Naive B cell (primary cell): ENCODE data around the gene AMPD2. TPM values are rescaled to one million over a fixed set of nuclear protein-coding genes. Genes with fewer than 3 reads are reported as not detected.
"Not testable (repeated sequence)": the region's sequence is repeated elsewhere in the genome, so short reads cannot be mapped to it uniquely, and the experiment has no call there.

ENCODE experiments used
- ATAC-seq, 2 donors: fragments of 150-1000 bp; cut with Tn5 transposase; 2 replicates each; pipeline ENCODE4 v1.10.0; 2021; ENCODE audit warnings: low read depth in 2 of 2, mild to moderate bottlenecking in 2 of 2, moderate library complexity in 2 of 2
- DNase-seq: peaks from one replicate; pipeline ENCODE4 v3.0.0; 2022
- H3K27ac Mint-ChIP-seq, 6 donors: one replicate each; pipeline ENCODE4 v1.8.0; 2020 to 2022; ENCODE audit warnings: mild to moderate bottlenecking in 6 of 6, mixed read lengths in 6 of 6, moderate library complexity in 5 of 6, inconsistent platforms in 2 of 6
- H3K27me3 Mint-ChIP-seq, 3 donors: one replicate each; pipeline ENCODE4 v1.8.0; 2021 to 2022; ENCODE audit warnings: mixed read lengths in 3 of 3, mild to moderate bottlenecking in 1 of 3
- H3K36me3 Mint-ChIP-seq, 2 donors: one replicate each; pipeline ENCODE4 v1.8.0; 2020 to 2022; ENCODE audit warnings: mixed read lengths in 2 of 2, inconsistent platforms in 1 of 2, mild to moderate bottlenecking in 1 of 2
- H3K4me1 Mint-ChIP-seq, 3 donors: one replicate each; pipeline ENCODE4 v1.8.0; 2020 to 2022; ENCODE audit warnings: mixed read lengths in 3 of 3, inconsistent platforms in 1 of 3, mild to moderate bottlenecking in 1 of 3, moderate library complexity in 1 of 3
- H3K4me3 Mint-ChIP-seq, 8 donors: one replicate each; pipeline ENCODE4 v1.8.0; 2020 to 2022; ENCODE audit warnings: mild to moderate bottlenecking in 8 of 8, mixed read lengths in 8 of 8, moderate library complexity in 8 of 8, inconsistent platforms in 2 of 8
- H3K9me3 Mint-ChIP-seq, 7 donors: one replicate each; pipeline ENCODE4 v1.8.0; 2020 to 2022; ENCODE audit warnings: mixed read lengths in 7 of 7, mild to moderate bottlenecking in 5 of 7, inconsistent platforms in 2 of 7, moderate library complexity in 1 of 7
- polyA plus RNA-seq, 6 donors: library from polyadenylated mRNA; unstranded; fragments of 300-500 nt; fragmentation: Illumina TruSeq; gene quantifications; one replicate each; pipeline ENCODE4 v1.2.3, GENCODE V29; 2021; ENCODE audit warnings: low read depth in 6 of 6

Gene AMPD2
- polyA plus RNA-seq, 6 donors from 2014 or later: 14.3 to 34.9 (median 25.6) TPM

DNA sequence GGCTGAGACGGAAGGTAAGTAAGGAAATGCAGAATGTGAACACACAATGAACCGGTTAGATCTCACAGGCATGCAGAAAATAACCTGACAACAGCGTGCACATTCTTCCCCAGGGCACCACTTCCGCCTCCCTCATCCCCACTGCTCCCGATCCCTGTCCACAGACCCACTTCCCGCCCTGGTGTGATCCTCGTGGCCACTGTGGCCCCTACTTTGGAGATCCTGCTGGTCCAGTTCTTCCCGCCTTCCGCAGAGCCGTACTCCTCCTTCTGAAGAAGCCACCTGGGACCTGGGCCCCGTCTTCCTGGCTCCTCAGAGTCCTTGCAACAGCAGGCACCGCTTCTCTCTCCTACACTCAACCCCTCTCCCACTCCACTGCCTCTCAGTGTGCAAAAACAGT, 34.9 kb downstream of the AMPD2 start:
- Mint-ChIP-seq H3K4me3 (peak overlapping the region in 5 of 8 donors; percentile 13 to 96 (median 68)), H3K36me3 (peaks cover 4 to 10% of the 10 kb centered on the region in 2 donors), H3K4me1 (peaks cover 21 to 26% (median 22%) of the 10 kb centered on the region in 3 donors), H3K27ac (peak overlapping the region in 2 of 6 donors; percentile 49 to 89), H3K9me3 (no peaks in the 10 kb centered on the region), H3K27me3 (peaks cover 11 to 28% (median 13%) of the 10 kb centered on the region in 3 donors)
- DNase-seq (no peak), ATAC-seq (no peak)

- H3K4me1 Mint-ChIP-seq: peaks cover 21 to 26% (median 22%) of the 10 kb centered on the region in 3 donors
- peaks cover 4 to 10% of the 10 kb centered on the region in 2 donors for H3K36me3 Mint-ChIP-seq
- H3K27ac Mint-ChIP-seq: peak within 1 kb of the TSS; percentile 88 to 95 (median 91)
- H3K27me3 Mint-ChIP-seq: peaks cover 7 to 22% (median 13%) of the 10 kb centered on the region in 3 donors
- DNase-seq (peak; percentile 80), ATAC-seq (peak; percentile 88 to 91)
- peak within 1 kb of the TSS; percentile 84 to 97 (median 94) for H3K4me3 Mint-ChIP-seq
- H3K9me3 Mint-ChIP-seq: no peaks in the 10 kb centered on the region
Observed at GRCh38 chr1:109655615-109656519, 36.2 kb downstream of the AMPD2 start, which contains the start of gene GSTM4. Gene GSTM4 (plus strand): TSS chr1:109656099. CDS start chr1:109656390, 291 bp downstream.

- H3K36me3 Mint-ChIP-seq: peaks cover 4 to 17% of the 10 kb centered on the region in 2 donors
- H3K4me1 Mint-ChIP-seq: peaks cover 21 to 26% (median 22%) of the 10 kb centered on the region in 3 donors
- ATAC-seq: no peak
- peak overlapping the region in 6 of 8 donors; percentile 49 to 94 (median 88) for H3K4me3 Mint-ChIP-seq
- H3K9me3 Mint-ChIP-seq: no peaks in the 10 kb centered on the region
- H3K27ac Mint-ChIP-seq: peak overlapping the region in 2 of 6 donors; percentile 29 to 79
- DNase-seq: no peak
- H3K27me3 Mint-ChIP-seq: peaks cover 0 to 10% (median 4%) of the 10 kb centered on the region in 3 donors
Observed at GRCh38 chr1:109657395-109657794, 37.8 kb downstream of the AMPD2 start.

GRCh38 chr1:109657970-109658369, 38.3 kb downstream of the AMPD2 start:
- H3K27me3 Mint-ChIP-seq: peaks cover 0 to 8% (median 4%) of the 10 kb centered on the region in 3 donors
- H3K4me1 Mint-ChIP-seq: peaks cover 21 to 26% (median 22%) of the 10 kb centered on the region in 3 donors
- DNase-seq: no peak
- ATAC-seq: no peak
- peaks cover 4 to 17% of the 10 kb centered on the region in 2 donors for H3K36me3 Mint-ChIP-seq
- no peaks in the 10 kb centered on the region for H3K9me3 Mint-ChIP-seq
- H3K27ac Mint-ChIP-seq: peak overlapping the region in 1 of 6 donors; percentile 33
- peak overlapping the region in 4 of 8 donors; percentile 10 to 94 (median 89) for H3K4me3 Mint-ChIP-seq

DNA sequence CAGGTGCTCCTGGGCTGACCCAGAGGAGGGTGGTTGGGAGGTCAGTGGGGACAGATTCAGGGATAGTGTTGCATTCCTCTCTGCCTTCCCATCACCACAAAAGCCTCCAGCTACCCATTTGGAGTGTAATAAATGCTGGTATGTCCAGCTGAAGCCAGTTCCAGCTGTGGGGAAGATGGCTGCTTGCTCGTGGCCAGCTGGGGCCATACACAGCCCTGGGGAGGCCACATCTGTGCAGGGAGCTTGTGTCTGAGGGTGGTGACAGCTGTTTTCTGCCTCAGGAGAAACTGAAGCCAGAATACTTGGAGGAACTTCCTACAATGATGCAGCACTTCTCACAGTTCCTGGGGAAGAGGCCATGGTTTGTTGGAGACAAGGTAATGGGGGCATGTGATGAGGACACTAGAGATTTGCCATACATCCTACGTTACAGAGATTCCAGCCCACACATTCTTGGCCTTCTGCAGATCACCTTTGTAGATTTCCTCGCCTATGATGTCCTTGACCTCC, 39.0 kb downstream of the AMPD2 start:
- Mint-ChIP-seq H3K27me3 (peaks cover 0 to 2% (median 0%) of the 10 kb centered on the region in 3 donors), H3K36me3 (peaks cover 4 to 17% of the 10 kb centered on the region in 2 donors), H3K27ac (no peak overlapping the region), H3K4me1 (peaks cover 21 to 26% (median 22%) of the 10 kb centered on the region in 3 donors), H3K4me3 (peak overlapping the region in 3 of 8 donors; percentile 21 to 84 (median 80)), H3K9me3 (no peaks in the 10 kb centered on the region)
- ATAC-seq: no peak
- no peak for DNase-seq

DNA sequence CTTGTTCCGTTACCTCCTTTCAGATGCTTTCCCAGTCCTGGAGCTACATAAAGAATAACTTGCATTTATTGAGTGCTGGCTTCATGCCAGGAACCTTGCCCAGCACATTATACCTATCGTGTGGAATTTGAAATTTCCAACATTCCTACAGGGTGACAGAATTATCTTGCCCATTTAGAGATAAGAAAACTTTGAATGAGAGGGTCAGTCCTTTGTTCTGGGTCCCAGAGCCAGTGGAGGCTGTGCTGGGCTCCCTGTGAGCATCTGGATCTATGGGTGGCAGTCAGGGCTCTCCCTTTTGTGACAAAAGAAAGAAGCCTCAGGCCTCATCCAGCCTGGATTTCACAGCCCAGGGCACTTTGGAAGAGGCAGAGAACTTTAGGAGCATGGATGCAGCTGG, 39.5 kb downstream of the AMPD2 start:
- DNase-seq: no peak
- ATAC-seq: no peak
- H3K27ac Mint-ChIP-seq: peak overlapping the region in 1 of 6 donors; percentile 47

DNA sequence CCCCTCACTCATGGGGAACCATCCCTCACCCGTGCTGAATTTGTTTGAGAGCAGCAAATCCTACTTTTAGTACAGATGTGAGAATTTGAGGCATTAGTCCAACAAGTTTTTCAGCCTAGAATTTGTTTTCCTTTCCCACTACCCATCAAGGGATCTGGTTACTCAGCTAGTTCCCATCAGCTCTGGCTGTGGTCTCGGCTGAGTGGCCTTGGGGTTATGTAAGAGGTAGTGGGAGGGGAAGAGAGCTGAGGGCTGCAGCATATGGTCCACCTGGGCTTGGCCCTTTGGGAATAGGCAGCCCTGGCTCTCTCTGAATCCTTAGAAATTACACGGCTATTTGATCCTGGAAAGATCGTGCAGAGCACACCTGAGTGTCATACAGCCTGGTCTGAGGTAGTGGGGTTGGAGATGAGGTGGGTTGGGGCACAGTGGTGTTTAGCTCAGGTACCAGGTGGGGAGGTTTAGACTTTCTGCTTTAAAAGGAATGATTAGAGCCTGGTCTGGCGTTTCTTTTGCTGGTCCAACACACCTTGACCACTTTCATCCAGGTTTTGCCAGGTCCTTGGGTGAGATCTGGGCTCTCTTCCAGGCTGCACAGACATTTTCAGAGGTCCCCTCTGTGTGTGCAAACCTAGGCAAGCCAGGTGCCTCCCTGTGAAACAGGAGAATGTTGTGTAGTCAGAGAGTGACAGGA, 40.5 kb downstream of the AMPD2 start:
- DNase-seq (no peak), ATAC-seq (no peak)
- peaks cover 4 to 17% of the 10 kb centered on the region in 2 donors for H3K36me3 Mint-ChIP-seq
- no peaks in the 10 kb centered on the region for H3K27me3 Mint-ChIP-seq
- H3K9me3 Mint-ChIP-seq: no peaks in the 10 kb centered on the region
- no peak overlapping the region for H3K4me3 Mint-ChIP-seq
- H3K27ac Mint-ChIP-seq: no peak overlapping the region
- H3K4me1 Mint-ChIP-seq: peaks cover 16 to 17% (median 17%) of the 10 kb centered on the region in 3 donors

More for the DNA sequence above, 39.5 kb downstream of the AMPD2 start:
- Mint-ChIP-seq H3K4me3 (peak overlapping the region in 2 of 8 donors; percentile 37 to 84), H3K27me3 (no peaks in the 10 kb centered on the region), H3K9me3 (no peaks in the 10 kb centered on the region), H3K36me3 (peaks cover 4 to 17% of the 10 kb centered on the region in 2 donors), H3K4me1 (peaks cover 21 to 26% (median 22%) of the 10 kb centered on the region in 3 donors)

- H3K4me3 Mint-ChIP-seq, DNase-seq, H3K9me3 Mint-ChIP-seq, H3K27ac Mint-ChIP-seq, H3K27me3 Mint-ChIP-seq, ATAC-seq: not testable (repeated sequence)
- Mint-ChIP-seq H3K36me3 (peaks cover 4 to 17% of the 10 kb centered on the region in 2 donors), H3K4me1 (peaks cover 12 to 14% (median 12%) of the 10 kb centered on the region in 3 donors)
Observed at GRCh38 chr1:109660691-109661026, 41.0 kb downstream of the AMPD2 start.

DNA sequence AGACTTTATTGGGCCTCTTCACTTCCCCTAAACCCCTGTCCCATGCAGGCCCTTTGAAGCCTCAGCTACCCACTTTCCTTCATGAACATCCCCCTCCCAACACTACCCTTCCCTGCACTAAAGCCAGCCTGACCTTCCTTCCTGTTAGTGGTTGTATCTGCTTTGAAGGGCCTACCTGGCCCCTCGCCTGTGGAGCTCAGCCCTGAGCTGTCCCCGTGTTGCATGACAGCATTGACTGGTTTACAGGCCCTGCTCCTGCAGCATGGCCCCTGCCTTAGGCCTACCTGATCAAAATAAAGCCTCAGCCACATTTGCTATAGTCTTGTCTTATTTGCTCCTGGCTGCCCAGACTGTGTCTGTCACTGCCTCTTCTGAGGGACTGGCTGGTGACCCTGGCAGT, 41.8 kb downstream of the AMPD2 start:
- H3K4me3 Mint-ChIP-seq: no peak overlapping the region
- DNase-seq (no peak), ATAC-seq (no peak)
- peaks cover 4 to 17% of the 10 kb centered on the region in 2 donors for H3K36me3 Mint-ChIP-seq
- no peaks in the 10 kb centered on the region for H3K9me3 Mint-ChIP-seq
- H3K4me1 Mint-ChIP-seq: peaks cover 5 to 6% (median 6%) of the 10 kb centered on the region in 3 donors
- peak overlapping the region in 1 of 6 donors; percentile 72 for H3K27ac Mint-ChIP-seq
- H3K27me3 Mint-ChIP-seq: no peaks in the 10 kb centered on the region

- Mint-ChIP-seq H3K4me3 (no peak overlapping the region), H3K27ac (no peak overlapping the region), H3K36me3 (peaks cover 0 to 7% of the 10 kb centered on the region in 2 donors), H3K4me1 (peaks cover 12 to 20% (median 16%) of the 10 kb centered on the region in 3 donors), H3K27me3 (no peaks in the 10 kb centered on the region), H3K9me3 (no peaks in the 10 kb centered on the region)
- ATAC-seq: no peak
- no peak for DNase-seq
Observed at GRCh38 chr1:109664671-109665070, 45.0 kb downstream of the AMPD2 start.

GRCh38 chr1:109667452-109668122, 48.0 kb downstream of the AMPD2 start, which contains the start of gene GSTM2:
Gene GSTM2 (plus strand): TSS chr1:109668057. CDS start chr1:109668116, 59 bp downstream.
- H3K36me3 Mint-ChIP-seq: no peaks in the 10 kb centered on the region
- peaks cover 0 to 3% (median 0%) of the 10 kb centered on the region in 7 donors for H3K9me3 Mint-ChIP-seq
- peak; percentile 96 to 97 for ATAC-seq
- H3K4me3 Mint-ChIP-seq: peak within 1 kb of the TSS; percentile 60 to 89 (median 82)
- peak; percentile 58 for DNase-seq
- peak within 1 kb of the TSS in 2 of 6 donors; percentile 48 to 57 for H3K27ac Mint-ChIP-seq
- no peaks in the 10 kb centered on the region for H3K27me3 Mint-ChIP-seq
- H3K4me1 Mint-ChIP-seq: peaks cover 14 to 22% (median 18%) of the 10 kb centered on the region in 3 donors

DNA sequence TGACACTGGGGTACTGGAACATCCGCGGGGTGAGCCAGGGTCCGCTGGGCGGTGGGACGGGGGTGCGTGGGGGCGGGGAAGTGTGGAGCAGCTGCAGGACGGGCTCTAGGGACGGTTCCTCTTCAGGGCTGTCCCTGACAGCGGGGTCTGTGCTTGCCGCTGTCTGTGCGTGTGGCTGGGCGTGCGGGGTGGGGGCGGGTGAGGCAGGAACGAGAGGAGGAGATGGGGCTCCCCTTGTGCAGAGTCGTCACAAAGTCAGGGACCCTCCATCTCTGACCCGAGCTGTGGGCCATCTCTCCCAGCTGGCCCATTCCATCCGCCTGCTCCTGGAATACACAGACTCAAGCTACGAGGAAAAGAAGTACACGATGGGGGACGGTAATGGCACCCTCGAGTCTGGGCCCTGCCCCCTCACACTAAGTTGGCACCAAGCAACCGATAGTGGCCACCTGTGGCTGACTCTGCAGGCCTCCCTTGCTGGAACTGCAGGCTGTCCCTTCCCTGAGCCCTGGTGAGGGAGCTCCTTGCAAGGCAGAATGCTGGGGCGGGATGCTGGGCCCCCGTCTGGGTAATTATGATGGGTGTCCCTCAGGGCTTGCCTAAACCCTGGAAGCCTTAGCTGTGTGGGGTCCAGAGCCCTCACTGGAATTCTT, 48.6 kb downstream of the AMPD2 start:
- peak overlapping the region in 1 of 6 donors; percentile 48 for H3K27ac Mint-ChIP-seq
- H3K9me3 Mint-ChIP-seq: peaks cover 0 to 3% (median 0%) of the 10 kb centered on the region in 7 donors
- H3K36me3 Mint-ChIP-seq: no peaks in the 10 kb centered on the region
- H3K4me1 Mint-ChIP-seq: peaks cover 14 to 22% (median 18%) of the 10 kb centered on the region in 3 donors
- no peaks in the 10 kb centered on the region for H3K27me3 Mint-ChIP-seq
- peak overlapping the region; percentile 60 to 89 (median 82) for H3K4me3 Mint-ChIP-seq
- DNase-seq (no peak), ATAC-seq (peak; percentile 61 to 63)
